ENCODE results near the gene TTLL9.

Gene TTLL9

GRCh38 chr20:31989030-31989645 lies 118.7 kb downstream of the TTLL9 start:
- no peak for DNase-seq

- no peak for DNase-seq
These were observed 120.4 kb downstream of the TTLL9 start for GRCh38 chr20:31990641-31991338.

- no peak for DNase-seq
These were observed 120.9 kb downstream of the TTLL9 start for GRCh38 chr20:31991339-31991705.

- DNase-seq, result no peak
These were observed 121.7 kb downstream of the TTLL9 start for GRCh38 chr20:31992086-31992485.

Measured in CD4-positive, alpha-beta T cell treated with Interleukin-4 for 1 hour (primary cell).